NCI-H146 treated with DMSO at 0.1 percent for 48 hours (cell line): ENCODE measurements around the gene ALDOA.
A peak's percentile ranks its signal among the peaks of the same experiment; 100 is the strongest.
"Not testable (repeated sequence)": the region's sequence is repeated elsewhere in the genome, so short reads cannot be mapped to it uniquely, and the experiment has no call there.

Experiments
- DNase-seq: peaks from one replicate; lab custom pipeline; 2025; ENCODE audit not compliant: unreplicated experiment; lab: John Stamatoyannopoulos, UW

Gene ALDOA

GRCh38 chr16:30040690-30041089 lies 24.9 kb upstream of the ALDOA start:
- DNase-seq = not testable (repeated sequence)

DNA sequence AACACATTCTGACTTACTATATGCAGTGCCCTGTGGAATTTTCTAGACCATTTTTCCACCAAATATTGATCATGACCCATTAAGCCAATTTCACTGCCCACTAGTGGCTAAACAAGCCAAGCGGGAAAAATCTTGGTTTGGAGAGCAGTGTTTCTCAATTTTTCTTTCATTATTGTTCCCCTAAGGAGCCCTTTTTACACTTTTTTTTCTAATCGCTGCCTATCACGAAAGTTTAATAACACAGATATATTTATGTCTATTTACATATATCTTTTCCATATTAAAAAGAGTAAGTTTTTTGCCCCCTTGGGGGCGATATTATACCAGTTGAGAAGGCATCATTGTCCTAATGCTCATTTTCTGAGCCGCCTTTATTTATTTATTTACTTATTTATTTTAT lies 23.7 kb upstream of the ALDOA start:
- no peak for DNase-seq

- DNase-seq = no peak
These were observed 19.4 kb upstream of the ALDOA start for GRCh38 chr16:30046178-30046577.

- DNase-seq = no peak
These were observed 19.0 kb upstream of the ALDOA start for GRCh38 chr16:30046588-30046987.

GRCh38 chr16:30049871-30050270 lies 15.7 kb upstream of the ALDOA start:
- no peak for DNase-seq

GRCh38 chr16:30051518-30051917 lies 14.0 kb upstream of the ALDOA start:
- DNase-seq = no peak

GRCh38 chr16:30052671-30053372 lies 12.7 kb upstream of the ALDOA start:
- peak; percentile 96 for DNase-seq

GRCh38 chr16:30053376-30054015 lies 12.1 kb upstream of the ALDOA start:
- DNase-seq = no peak

DNA sequence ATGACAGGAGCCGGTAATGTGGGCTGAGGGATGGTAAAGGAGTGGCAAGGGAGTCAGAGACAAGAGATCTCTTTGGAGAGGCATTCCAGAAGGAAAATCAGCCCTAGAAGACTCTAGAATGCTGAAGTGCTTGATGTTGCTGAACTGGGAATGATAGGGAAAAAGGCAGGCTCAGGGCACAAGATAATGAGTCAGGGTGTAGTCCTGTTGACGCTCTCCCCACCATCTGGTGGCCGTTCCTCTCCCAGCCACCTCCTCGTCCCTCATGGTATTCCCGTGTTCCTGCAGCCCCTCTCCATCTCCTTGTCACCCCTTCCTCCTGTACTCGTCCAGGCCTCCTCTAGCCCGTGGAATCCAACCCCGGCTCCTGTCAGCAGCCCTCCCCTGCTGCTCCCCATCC lies 11.1 kb upstream of the ALDOA start:
- DNase-seq = no peak

- no peak for DNase-seq
These were observed 10.5 kb upstream of the ALDOA start for GRCh38 chr16:30054959-30055553.

GRCh38 chr16:30060346-30060745 lies 5.2 kb upstream of the ALDOA start:
- no peak for DNase-seq

DNA sequence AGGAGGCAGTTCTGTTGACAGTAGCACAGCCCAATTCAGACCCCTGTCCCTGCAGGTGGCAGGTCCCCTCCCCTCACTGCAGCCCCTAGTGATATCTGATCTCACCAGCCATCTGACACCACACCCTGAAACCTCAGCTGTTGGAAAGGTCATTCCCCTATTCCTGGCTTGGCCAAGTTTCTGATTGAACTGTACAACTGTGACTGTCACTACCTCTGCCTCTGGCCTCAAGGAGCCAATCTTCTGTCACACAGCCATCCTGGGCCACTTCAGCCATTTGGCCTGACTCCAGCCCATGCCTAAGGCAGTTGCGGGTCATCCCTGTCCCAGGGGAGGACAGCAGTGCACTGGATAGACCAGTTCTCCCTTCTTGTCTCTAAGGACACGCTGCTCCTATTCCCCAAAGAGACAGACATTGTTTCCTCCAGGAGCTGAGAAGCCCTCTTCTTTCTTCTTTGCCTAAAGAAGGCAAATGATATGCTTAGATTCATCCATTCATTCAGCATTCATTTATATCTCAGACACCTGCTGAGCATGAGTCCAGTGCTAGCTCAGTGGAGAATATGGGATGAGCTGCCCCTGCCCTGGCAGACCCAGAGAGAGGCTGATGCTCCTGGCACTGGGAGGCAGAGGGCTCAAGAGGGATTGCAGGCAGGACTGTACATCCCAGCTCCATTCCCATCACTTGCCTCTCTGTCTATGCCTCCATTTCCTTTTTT lies 4.6 kb upstream of the ALDOA start:
- no peak for DNase-seq

GRCh38 chr16:30063278-30063892 lies 2.2 kb upstream of the ALDOA start:
- DNase-seq = no peak

DNA sequence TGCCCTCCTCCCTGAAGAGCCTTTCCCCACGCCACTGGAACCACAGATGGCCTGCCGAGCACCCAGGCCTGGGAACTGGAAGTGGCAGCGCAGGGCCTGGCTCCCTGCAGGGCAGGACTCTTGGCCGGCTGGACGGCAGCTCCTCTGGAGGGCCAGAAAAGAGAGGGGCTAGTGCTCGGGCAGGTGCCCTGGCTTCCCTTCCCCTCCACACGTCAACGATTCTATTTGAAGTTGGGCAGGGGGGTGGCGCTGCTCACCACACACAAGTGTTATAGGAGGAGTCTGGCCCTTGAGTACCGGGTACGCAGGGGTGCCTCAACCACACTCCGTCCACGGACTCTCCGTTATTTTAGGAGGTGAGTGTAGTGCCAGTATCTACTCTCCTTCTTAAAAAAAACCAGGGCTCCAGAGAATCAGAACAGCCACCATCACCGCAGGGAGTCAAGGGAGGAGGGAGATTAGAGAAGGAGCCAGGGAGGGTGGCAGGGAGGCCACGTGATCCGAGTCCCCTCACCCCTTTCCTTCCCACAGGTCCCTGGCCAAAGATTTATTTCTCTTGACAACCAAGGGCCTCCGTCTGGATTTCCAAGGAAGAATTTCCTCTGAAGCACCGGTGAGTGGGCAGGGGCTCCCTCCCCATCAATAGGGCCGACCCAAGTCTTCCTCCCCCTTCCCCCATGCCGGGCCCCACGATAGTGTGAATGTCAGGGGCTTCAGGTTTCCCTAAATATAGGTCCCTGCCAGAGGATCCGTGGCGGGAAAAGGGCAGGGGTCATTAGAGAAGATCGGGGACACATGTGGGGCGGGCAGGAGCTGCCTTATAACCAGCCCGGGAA lies 1.4 kb upstream of the ALDOA start:
- DNase-seq = peak; percentile 66

- no peak for DNase-seq
These were observed 845 bp upstream of the ALDOA start for GRCh38 chr16:30064729-30065101.

DNA sequence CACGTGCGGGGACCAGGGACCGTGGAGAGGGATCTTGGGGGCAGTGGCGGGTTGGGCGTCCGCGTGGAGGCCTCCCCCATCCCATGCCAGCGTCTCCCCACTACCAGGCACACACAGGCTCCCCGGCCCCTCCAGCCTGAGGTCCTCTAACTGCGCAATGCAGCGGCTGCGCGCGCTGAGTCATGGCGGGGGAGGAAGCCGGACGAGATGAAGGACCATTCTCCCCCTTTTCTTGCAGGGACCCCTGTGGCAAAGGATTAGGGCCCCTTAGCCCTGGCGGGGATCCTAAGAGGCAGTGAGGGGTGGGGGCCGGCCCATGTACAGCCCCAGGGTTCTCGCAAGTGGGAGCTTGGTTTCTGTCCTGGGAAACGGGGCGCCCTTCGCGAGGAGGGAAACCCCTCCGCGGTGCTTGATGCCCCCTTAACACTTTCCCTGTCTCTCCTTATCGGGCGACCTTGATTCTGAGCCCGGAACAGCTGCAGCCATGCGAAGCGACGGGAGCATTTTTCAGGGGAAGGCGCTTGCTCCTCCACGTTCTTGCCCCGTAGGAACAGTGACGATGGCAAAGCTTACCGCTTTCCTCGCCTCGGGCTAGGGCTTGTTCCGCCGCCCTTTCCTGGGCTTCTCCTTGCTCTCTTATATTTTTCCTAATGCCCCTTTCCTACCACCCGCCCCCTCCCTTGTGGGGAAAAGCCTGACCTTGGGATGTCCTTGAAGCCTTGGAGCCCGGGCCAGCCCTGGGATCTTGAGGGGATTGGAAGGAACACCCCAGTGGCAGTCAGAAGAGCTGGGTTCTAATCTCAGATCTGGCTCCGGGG lies 592 bp downstream of the ALDOA start:
- no peak for DNase-seq

- no peak for DNase-seq
These were observed 1.4 kb downstream of the ALDOA start for GRCh38 chr16:30066761-30067583.

GRCh38 chr16:30067584-30067916 lies 2.0 kb downstream of the ALDOA start:
- DNase-seq = no peak

- DNase-seq = no peak
These were observed 2.8 kb downstream of the ALDOA start for GRCh38 chr16:30068333-30068732.
